Keratinocyte (primary cell): ENCODE results near the gene APBB1IP.

Experiments
- EZH2 ChIP-seq: IDR thresholded peaks from one replicate; pipeline ENCODE4 v1.6.1; 2012; ENCODE audit warnings: inconsistent platforms, mild to moderate bottlenecking, low read length, moderate library complexity
- TF ChIP-seq, protein P1 (sequence below), 3 experiments: IDR thresholded peaks in 1 of 3; conservative IDR thresholded peaks in 1 of 3; optimal IDR thresholded peaks in 1 of 3; 2 replicates in 2 of 3; 3 replicates in 1 of 3; pipeline versions ENCODE3 to v1.5.1; 2011; ENCODE audit warnings: low read length in 3 of 3, mild to moderate bottlenecking in 3 of 3, moderate library complexity in 2 of 3, control low read depth in 1 of 3, inconsistent platforms in 1 of 3; ENCODE audit not compliant: insufficient read depth in 2 of 3; ENCODE audit errors: extremely low read depth in 1 of 3

DNA sequence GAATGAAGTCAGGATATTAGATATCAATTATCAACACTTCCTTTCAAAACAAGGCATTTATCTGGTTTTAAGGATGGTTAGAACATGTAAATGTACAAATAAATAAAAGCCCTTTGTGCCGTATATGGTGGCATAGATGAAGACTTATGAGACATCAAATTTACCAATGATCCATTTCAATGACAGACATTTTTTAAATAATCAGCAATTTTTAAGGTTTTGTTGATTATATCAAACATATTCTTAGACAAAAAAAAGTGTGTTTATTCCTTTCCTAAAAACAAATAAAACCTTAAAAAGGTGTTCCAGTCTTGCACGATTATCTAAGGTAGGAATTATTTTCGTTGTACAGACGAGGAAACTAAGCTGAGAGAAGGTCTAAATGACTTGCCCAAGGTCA is 13.8 kb downstream of the APBB1IP start:
- TF ChIP-seq, protein P1, sequence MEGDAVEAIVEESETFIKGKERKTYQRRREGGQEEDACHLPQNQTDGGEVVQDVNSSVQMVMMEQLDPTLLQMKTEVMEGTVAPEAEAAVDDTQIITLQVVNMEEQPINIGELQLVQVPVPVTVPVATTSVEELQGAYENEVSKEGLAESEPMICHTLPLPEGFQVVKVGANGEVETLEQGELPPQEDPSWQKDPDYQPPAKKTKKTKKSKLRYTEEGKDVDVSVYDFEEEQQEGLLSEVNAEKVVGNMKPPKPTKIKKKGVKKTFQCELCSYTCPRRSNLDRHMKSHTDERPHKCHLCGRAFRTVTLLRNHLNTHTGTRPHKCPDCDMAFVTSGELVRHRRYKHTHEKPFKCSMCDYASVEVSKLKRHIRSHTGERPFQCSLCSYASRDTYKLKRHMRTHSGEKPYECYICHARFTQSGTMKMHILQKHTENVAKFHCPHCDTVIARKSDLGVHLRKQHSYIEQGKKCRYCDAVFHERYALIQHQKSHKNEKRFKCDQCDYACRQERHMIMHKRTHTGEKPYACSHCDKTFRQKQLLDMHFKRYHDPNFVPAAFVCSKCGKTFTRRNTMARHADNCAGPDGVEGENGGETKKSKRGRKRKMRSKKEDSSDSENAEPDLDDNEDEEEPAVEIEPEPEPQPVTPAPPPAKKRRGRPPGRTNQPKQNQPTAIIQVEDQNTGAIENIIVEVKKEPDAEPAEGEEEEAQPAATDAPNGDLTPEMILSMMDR (optimal IDR thresholded peaks at IDR 0.05 in 1 of 3, IDR thresholded peaks at IDR 0.05 in 1 of 3, conservative IDR thresholded peaks at IDR 0.05 in 1 of 3; ENCODE audit: extremely low read depth in 1 of 3, insufficient read depth in 2 of 3, low read length in 3 of 3) = no peak
- no peak for TF ChIP-seq EZH2
